SK-N-SH (cell line): ENCODE measurements around the gene MYLK. TPM values are rescaled to one million over a fixed set of nuclear protein-coding genes. Genes with fewer than 3 reads are reported as not detected.

Experiments
- CTCF ChIA-PET: fragments of 300-600, 350-600 bp; formaldehyde crosslinking; extraction: SDS; loops from one replicate; lab custom pipeline; 2021; lab: Yijun Ruan, JAX
- POLR2A ChIA-PET: fragments of 350-600 bp; sonication (Branson Sonifier 250); formaldehyde crosslinking; extraction: SDS; loops from one replicate; lab custom pipeline; 2020; ENCODE audit warnings: antibody characterized with exemption, inconsistent platforms; lab: Yijun Ruan, JAX
- DNase-seq: peaks from one replicate; pipeline ENCODE4 v3.0.0; 2012
- H2AFZ ChIP-seq: fragments of 200-600 bp; sonication (generic); 2 replicates; pipeline ENCODE4 v1.8.1; 2016; ENCODE audit warnings: antibody characterized with exemption, mild to moderate bottlenecking, low read depth
- H3F3A ChIP-seq: fragments of 200-600 bp; sonication (generic); replicated peaks from 2 replicates; pipeline ENCODE3; 2016; ENCODE audit warnings: antibody characterized with exemption, mild to moderate bottlenecking; ENCODE audit not compliant: insufficient read depth
- H3K27ac ChIP-seq, 2 experiments: fragments of 200-500 bp in 1 of 2; fragments of 200-600 bp in 1 of 2; sonication (Bioruptor generic) in 1 of 2; sonication (generic), shearing (Covaris generic) in 1 of 2; 2 replicates each; pipeline versions ENCODE4 v1.5.1 to v1.6.1; 2014 to 2016; ENCODE audit warnings: low read depth in 2 of 2, inconsistent platforms in 1 of 2, low read length in 1 of 2, mild to moderate bottlenecking in 1 of 2, mixed read lengths in 1 of 2
- H3K27me3 ChIP-seq: fragments of 200-600 bp; sonication (generic), shearing (Covaris generic); 2 replicates; pipeline ENCODE4 v1.6.1; 2016; ENCODE audit warnings: mixed run types; ENCODE audit not compliant: insufficient read depth
- H3K36me3 ChIP-seq, 2 experiments: fragments of 200-500 bp in 1 of 2; fragments of 200-600 bp in 1 of 2; sonication (Bioruptor generic) in 1 of 2; sonication (generic) in 1 of 2; replicated peaks in 1 of 2; 2 replicates each; pipeline versions ENCODE3 to v1.5.1; 2014 to 2016; ENCODE audit warnings: low read length in 1 of 2, mild to moderate bottlenecking in 1 of 2; ENCODE audit not compliant: insufficient read depth in 2 of 2, control insufficient read depth in 1 of 2
- H3K4me1 ChIP-seq, 2 experiments: fragments of 200-500 bp in 1 of 2; fragments of 200-600 bp in 1 of 2; sonication (Bioruptor generic) in 1 of 2; sonication (generic), shearing (Covaris generic) in 1 of 2; 2 replicates each; pipeline versions ENCODE4 v1.5.1 to v1.6.1; 2014 to 2016; ENCODE audit warnings: low read depth in 1 of 2, low read length in 1 of 2, mixed run types in 1 of 2; ENCODE audit not compliant: insufficient read depth in 2 of 2, control insufficient read depth in 1 of 2
- H3K4me2 ChIP-seq: fragments of 200-600 bp; sonication (generic), shearing (Covaris generic); 2 replicates; pipeline ENCODE4 v1.6.1; 2017; ENCODE audit warnings: mixed run types
- H3K4me3 ChIP-seq, 2 experiments: fragments of 200-500 bp in 1 of 2; fragments of 200-600 bp in 1 of 2; sonication (Bioruptor generic) in 1 of 2; sonication (generic), shearing (Covaris generic) in 1 of 2; 2 replicates each; pipeline versions ENCODE4 v1.5.1 to v1.8.1; 2014 to 2016; ENCODE audit warnings: low read depth in 2 of 2, inconsistent platforms in 1 of 2, low read length in 1 of 2, mild to moderate bottlenecking in 1 of 2, mixed read lengths in 1 of 2, moderate library complexity in 1 of 2
- H3K79me2 ChIP-seq: fragments of 200-600 bp; sonication (generic); 2 replicates; pipeline ENCODE4 v1.8.1; 2017; ENCODE audit warnings: mild to moderate bottlenecking; ENCODE audit not compliant: insufficient read depth
- H3K9ac ChIP-seq: fragments of 200-600 bp; sonication (generic); 2 replicates; pipeline ENCODE4 v1.6.1; 2017; ENCODE audit warnings: mixed run types
- H3K9me2 ChIP-seq: fragments of 200-600 bp; sonication (generic); 2 replicates; pipeline ENCODE4 v1.6.1; 2017; ENCODE audit warnings: mixed run types
- H3K9me3 ChIP-seq: fragments of 200-600 bp; sonication (generic); 2 replicates; pipeline ENCODE4 v1.6.1; 2017; ENCODE audit warnings: mixed run types, mild to moderate bottlenecking, moderate library complexity
- H4K20me1 ChIP-seq: fragments of 200-600 bp; sonication (generic); 2 replicates; pipeline ENCODE4 v1.6.1; 2017; ENCODE audit warnings: mild to moderate bottlenecking, mixed run types; ENCODE audit not compliant: insufficient read depth
- CTCF ChIP-seq: fragments of 200-600 bp; sonication (generic); IDR thresholded peaks from 2 replicates; pipeline ENCODE4 v1.6.1; 2017; ENCODE audit warnings: antibody characterized with exemption, mild to moderate bottlenecking, moderate library complexity
- EP300 ChIP-seq, 2 experiments: IDR thresholded peaks; 2 replicates each; pipeline versions ENCODE4 v1.4.0 to v1.6.1; 2012; ENCODE audit warnings: borderline replicate concordance in 1 of 2, low read depth in 1 of 2, low read length in 1 of 2
- FOXJ3 ChIP-seq: sonication (generic); formaldehyde crosslinking; IDR thresholded peaks from 2 replicates; pipeline ENCODE4 v1.5.1; 2020; ENCODE audit warnings: mild to moderate bottlenecking, missing genetic modification reagents
- FOXM1 ChIP-seq: IDR thresholded peaks from 2 replicates; pipeline ENCODE4 v1.4.0; 2012; ENCODE audit warnings: low read depth, mild to moderate bottlenecking
- GATA2 ChIP-seq: sonication (generic); formaldehyde crosslinking; IDR thresholded peaks from 2 replicates; pipeline ENCODE4 v1.5.0; 2020; ENCODE audit warnings: mild to moderate bottlenecking, missing genetic modification reagents
- MAX ChIP-seq: IDR thresholded peaks from 2 replicates; pipeline ENCODE4 v1.4.0; 2012; ENCODE audit warnings: low read depth
- MXI1 ChIP-seq: IDR thresholded peaks from 2 replicates; pipeline ENCODE4 v1.6.1; 2012; ENCODE audit warnings: mild to moderate bottlenecking, low read depth, low read length, improper control_type of control experiment
- NFIC ChIP-seq: IDR thresholded peaks from 2 replicates; pipeline ENCODE4 v1.4.0; 2012; ENCODE audit warnings: borderline replicate concordance
- POLR2AphosphoS5 ChIP-seq: IDR thresholded peaks from 2 replicates; pipeline ENCODE4 v1.6.1; 2012; ENCODE audit warnings: low read depth, low read length
- RAD21 ChIP-seq: IDR thresholded peaks from 2 replicates; pipeline ENCODE4 v1.6.1; 2012; ENCODE audit warnings: mild to moderate bottlenecking, low read length
- RXRA ChIP-seq: IDR thresholded peaks from 2 replicates; pipeline ENCODE4 v1.4.0; 2012; ENCODE audit warnings: low read depth, mild to moderate bottlenecking, borderline replicate concordance
- SMC3 ChIP-seq: IDR thresholded peaks from 2 replicates; pipeline ENCODE4 v1.6.1; 2012; ENCODE audit warnings: low read depth, low read length, improper control_type of control experiment
- TAF1 ChIP-seq: IDR thresholded peaks from 2 replicates; pipeline ENCODE4 v1.6.1; 2012; ENCODE audit warnings: low read depth, mild to moderate bottlenecking, low read length, moderate library complexity, borderline replicate concordance
- USF1 ChIP-seq: IDR thresholded peaks from 2 replicates; pipeline ENCODE4 v1.4.0; 2012; ENCODE audit warnings: low read depth, borderline replicate concordance
- USF2 ChIP-seq: fragments of 150-350 bp; IDR thresholded peaks from 2 replicates; pipeline ENCODE4 v1.6.1; 2017; ENCODE audit warnings: antibody characterized with exemption, low read length, low read depth, borderline replicate concordance
- WGBS: methylation state at CpG from one replicate; pipeline ENCODE4 v1.1.6; 2017; ENCODE audit warnings: low lambda C conversion rate; 5-methylcytosine and 5-hydroxymethylcytosine counted together
- polyA plus RNA-seq, 3 experiments: library from polyadenylated mRNA; depleted of rRNA; stranded (reverse); fragments of >200 nt; gene quantifications; 2 replicates each; pipeline ENCODE4 v1.2.3, GENCODE V29; 2012
- TF ChIP-seq, protein P1 (sequence below): IDR thresholded peaks from 2 replicates; pipeline ENCODE4 v1.4.0; 2012; ENCODE audit warnings: low read depth, borderline replicate concordance
- TF ChIP-seq, protein P2 (sequence below): fragments of 150-350 bp; IDR thresholded peaks from 2 replicates; pipeline ENCODE4 v1.6.1; 2016; ENCODE audit warnings: mild to moderate bottlenecking, low read depth, low read length

The MYLK gene
- polyA plus RNA-seq, 1 of the 3 experiments (the other 2 are of a cell fraction), result 272 TPM

DNA sequence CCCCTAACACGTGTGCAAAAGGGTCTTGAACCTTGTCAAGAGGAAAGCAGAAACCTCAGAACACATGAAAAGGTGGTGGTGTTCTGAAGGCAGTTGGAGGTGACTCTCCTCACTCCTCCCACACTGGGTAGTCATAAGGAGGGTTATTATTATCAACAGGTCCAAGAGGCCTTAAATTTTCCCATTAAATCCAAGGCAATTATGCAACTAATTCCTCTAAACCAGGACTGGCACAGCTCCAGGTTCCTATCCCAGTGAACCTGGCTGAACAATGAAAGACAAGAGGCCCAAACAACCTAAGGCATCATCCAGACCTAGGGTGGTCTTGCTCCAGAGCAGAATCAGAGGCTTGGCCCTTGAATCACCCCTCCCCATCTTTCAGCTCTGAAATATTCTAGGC is 15.0 kb downstream of the MYLK start:
- no peak overlapping the region for H3K9ac ChIP-seq
- peaks cover 99% of the 10 kb centered on the region for H3K79me2 ChIP-seq
- H3F3A ChIP-seq, result peaks cover 29% of the 10 kb centered on the region
- no peak overlapping the region for H3K4me3 ChIP-seq
- no peak overlapping the region for H2AFZ ChIP-seq
- TF ChIP-seq SMC3, result no peak
- TF ChIP-seq RXRA, result no peak
- no peak for TF ChIP-seq POLR2AphosphoS5
- TF ChIP-seq, protein P1, sequence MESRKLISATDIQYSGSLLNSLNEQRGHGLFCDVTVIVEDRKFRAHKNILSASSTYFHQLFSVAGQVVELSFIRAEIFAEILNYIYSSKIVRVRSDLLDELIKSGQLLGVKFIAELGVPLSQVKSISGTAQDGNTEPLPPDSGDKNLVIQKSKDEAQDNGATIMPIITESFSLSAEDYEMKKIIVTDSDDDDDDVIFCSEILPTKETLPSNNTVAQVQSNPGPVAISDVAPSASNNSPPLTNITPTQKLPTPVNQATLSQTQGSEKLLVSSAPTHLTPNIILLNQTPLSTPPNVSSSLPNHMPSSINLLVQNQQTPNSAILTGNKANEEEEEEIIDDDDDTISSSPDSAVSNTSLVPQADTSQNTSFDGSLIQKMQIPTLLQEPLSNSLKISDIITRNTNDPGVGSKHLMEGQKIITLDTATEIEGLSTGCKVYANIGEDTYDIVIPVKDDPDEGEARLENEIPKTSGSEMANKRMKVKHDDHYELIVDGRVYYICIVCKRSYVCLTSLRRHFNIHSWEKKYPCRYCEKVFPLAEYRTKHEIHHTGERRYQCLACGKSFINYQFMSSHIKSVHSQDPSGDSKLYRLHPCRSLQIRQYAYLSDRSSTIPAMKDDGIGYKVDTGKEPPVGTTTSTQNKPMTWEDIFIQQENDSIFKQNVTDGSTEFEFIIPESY, result no peak
- no peak for TF ChIP-seq GATA2 (CRISPR knock-in tag)
- TF ChIP-seq EP300 (IDR thresholded peaks at IDR 0.05; ENCODE audit: borderline replicate concordance in 1 of 2, low read depth in 1 of 2, low read length in 1 of 2), result no peak
- no peak for TF ChIP-seq TAF1
- TF ChIP-seq RAD21, result no peak
- no peak overlapping the region; a peak in 1 of 4 replicates for H3K27ac ChIP-seq
- ChIA-PET CTCF (no interaction called here), POLR2A (no interaction called here)
- H3K4me1 ChIP-seq, result peaks cover 2 to 25% of the 10 kb centered on the region in 2 experiments
- 90% methylated on average over 1 of the region's 1 CpG for WGBS
- DNase-seq, result no peak
- H3K36me3 ChIP-seq, result peaks cover 49 to 74% of the 10 kb centered on the region in 2 experiments
- H4K20me1 ChIP-seq, result peaks cover 5% of the 10 kb centered on the region; the same call in 1 of the 2 replicates
- 0 out of 2 replicates have a peak overlapping the region, but pooled peaks have one; percentile 46 for H3K4me2 ChIP-seq
- no peaks in the 10 kb centered on the region for H3K27me3 ChIP-seq
- H3K9me2 ChIP-seq, result no peaks in the 10 kb centered on the region
- H3K9me3 ChIP-seq, result 0 out of 2 replicates have a peak, but pooled peaks cover 3% of the 10 kb centered on the region

GRCh38 chr3:123864706-123865105 is 19.4 kb downstream of the MYLK start:
- no peak for DNase-seq
- no peak overlapping the region for H2AFZ ChIP-seq
- no peaks in the 10 kb centered on the region for H3K9me3 ChIP-seq
- peaks cover 4% of the 10 kb centered on the region in 2 experiments; a peak in 3 of 4 replicates for H3K4me1 ChIP-seq
- H3K36me3 ChIP-seq, result peaks cover 44 to 76% of the 10 kb centered on the region in 2 experiments
- H3F3A ChIP-seq, result peaks cover 24% of the 10 kb centered on the region
- no peak overlapping the region for H3K4me2 ChIP-seq
- H3K27ac ChIP-seq, result no peak overlapping the region
- no peaks in the 10 kb centered on the region for H3K27me3 ChIP-seq
- WGBS, result 100% methylated on average over 1 of the region's 4 CpGs
- peaks cover 99% of the 10 kb centered on the region for H3K79me2 ChIP-seq
- CTCF ChIA-PET, result interaction anchor here (0.8 kb wide), 1 partner anchor 12 kb away, joined by 3 read pairs; no protein-coding TSS in a partner anchor
- H3K9me2 ChIP-seq, result no peaks in the 10 kb centered on the region
- no peak overlapping the region for H3K9ac ChIP-seq
- H3K4me3 ChIP-seq, result no peak overlapping the region
- POLR2A ChIA-PET, result no interaction called here
- no peaks in the 10 kb centered on the region; the same call in 1 of the 2 replicates for H4K20me1 ChIP-seq
- TF ChIP-seq MAX, result no peak
- no peak for TF ChIP-seq USF1
- no peak for TF ChIP-seq GATA2 (CRISPR knock-in tag)
- TF ChIP-seq NFIC, result no peak
- TF ChIP-seq FOXJ3 (CRISPR knock-in tag), result no peak
- no peak for TF ChIP-seq USF2
- no peak for TF ChIP-seq POLR2AphosphoS5
- TF ChIP-seq, protein P2, sequence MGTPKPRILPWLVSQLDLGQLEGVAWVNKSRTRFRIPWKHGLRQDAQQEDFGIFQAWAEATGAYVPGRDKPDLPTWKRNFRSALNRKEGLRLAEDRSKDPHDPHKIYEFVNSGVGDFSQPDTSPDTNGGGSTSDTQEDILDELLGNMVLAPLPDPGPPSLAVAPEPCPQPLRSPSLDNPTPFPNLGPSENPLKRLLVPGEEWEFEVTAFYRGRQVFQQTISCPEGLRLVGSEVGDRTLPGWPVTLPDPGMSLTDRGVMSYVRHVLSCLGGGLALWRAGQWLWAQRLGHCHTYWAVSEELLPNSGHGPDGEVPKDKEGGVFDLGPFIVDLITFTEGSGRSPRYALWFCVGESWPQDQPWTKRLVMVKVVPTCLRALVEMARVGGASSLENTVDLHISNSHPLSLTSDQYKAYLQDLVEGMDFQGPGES, result no peak
- TF ChIP-seq CTCF, result no peak
- TF ChIP-seq FOXM1, result no peak
- TF ChIP-seq RAD21, result no peak
- no peak for TF ChIP-seq SMC3
- TF ChIP-seq MXI1, result no peak
